Thoracic aorta (tissue), 2 donors: ENCODE measurements around the gene PARD3B. TPM values are rescaled to one million over a fixed set of nuclear protein-coding genes. Genes with fewer than 3 reads are reported as not detected.

Source experiments
- ATAC-seq: fragments of 150-250 bp; one replicate; pipeline ENCODE4 v1.8.0; 2017; ENCODE audit warnings: low read depth; ENCODE audit not compliant: insufficient number of reproducible peaks, low FRiP score
- DNase-seq: peaks from one replicate; pipeline ENCODE4 v3.0.0-alpha.2; 2020; ENCODE audit warnings: low spot score
- H3K27ac ChIP-seq, 2 donors: fragments of 200-600 bp; sonication (generic); 1 replicate in 1 of 2; 2 replicates in 1 of 2; pipeline ENCODE4 v1.5.1; 2016; ENCODE audit warnings: mild to moderate bottlenecking in 2 of 2, moderate library complexity in 2 of 2
- H3K27me3 ChIP-seq: fragments of 200-600 bp; sonication (generic); replicated peaks from 2 replicates; pipeline ENCODE4 v1.6.0; 2016; ENCODE audit warnings: mild to moderate bottlenecking; ENCODE audit not compliant: insufficient read depth
- H3K36me3 ChIP-seq: fragments of 200-600 bp; sonication (generic); one replicate; pipeline ENCODE4 v1.5.1; 2016
- H3K4me1 ChIP-seq, 2 donors: fragments of 200-600 bp; sonication (generic); 1 replicate in 1 of 2; 2 replicates in 1 of 2; pipeline versions ENCODE4 v1.5.1 to v1.6.0; 2016; ENCODE audit warnings: low read depth in 2 of 2, mild to moderate bottlenecking in 1 of 2; ENCODE audit not compliant: control insufficient read depth in 1 of 2
- H3K4me3 ChIP-seq: fragments of 200-600 bp; sonication (generic); 2 replicates; pipeline ENCODE4 v1.5.1; 2016; ENCODE audit warnings: mild to moderate bottlenecking
- H3K9me3 ChIP-seq: fragments of 200-600 bp; sonication (generic); 2 replicates; pipeline ENCODE4 v1.5.1; 2016
- CTCF ChIP-seq: fragments of 200-600 bp; sonication (generic); IDR thresholded peaks from one replicate; pipeline ENCODE4 v1.5.1; 2019; ENCODE audit warnings: antibody characterized with exemption
- total RNA-seq, 2 donors: library from RNA; depleted of rRNA; stranded (reverse); fragments of >200 nt; gene quantifications; one replicate each; pipeline versions ENCODE4 v1.1.0 to v1.2.3, GENCODE V29; 2016

PARD3B gene
- total RNA-seq, 2 donors from 2014 or later: 25.7 to 34.5 TPM

- no peak for TF ChIP-seq CTCF
- no peak for DNase-seq
- H3K27me3 ChIP-seq: no peaks in the 10 kb centered on the region
- ATAC-seq: no peak
- no peak overlapping the region for H3K27ac ChIP-seq
- no peaks in the 10 kb centered on the region for H3K4me1 ChIP-seq
- no peak overlapping the region for H3K4me3 ChIP-seq
- H3K36me3 ChIP-seq: peaks cover 3% of the 10 kb centered on the region
- no peaks in the 10 kb centered on the region for H3K9me3 ChIP-seq
Observed at GRCh38 chr2:205119136-205119535, 573.9 kb downstream of the PARD3B start.

GRCh38 chr2:205128726-205129125 lies 583.5 kb downstream of the PARD3B start:
- no peak for TF ChIP-seq CTCF
- Histone ChIP-seq H3K4me1 (no peaks in the 10 kb centered on the region), H3K27ac (no peak overlapping the region), H3K4me3 (no peak overlapping the region), H3K9me3 (no peaks in the 10 kb centered on the region), H3K27me3 (no peaks in the 10 kb centered on the region), H3K36me3 (no peaks in the 10 kb centered on the region)
- DNase-seq: no peak
- no peak for ATAC-seq

GRCh38 chr2:205129531-205129930 lies 584.3 kb downstream of the PARD3B start:
- H3K4me1 ChIP-seq: no peaks in the 10 kb centered on the region
- no peaks in the 10 kb centered on the region for H3K36me3 ChIP-seq
- TF ChIP-seq CTCF: no peak
- H3K9me3 ChIP-seq: no peaks in the 10 kb centered on the region
- ATAC-seq (no peak), DNase-seq (no peak)
- H3K27me3 ChIP-seq: no peaks in the 10 kb centered on the region
- H3K4me3 ChIP-seq: no peak overlapping the region
- H3K27ac ChIP-seq: no peak overlapping the region

GRCh38 chr2:205130111-205130829 lies 585.0 kb downstream of the PARD3B start:
- no peak overlapping the region for H3K4me3 ChIP-seq
- no peak for TF ChIP-seq CTCF
- no peaks in the 10 kb centered on the region for H3K4me1 ChIP-seq
- no peaks in the 10 kb centered on the region for H3K36me3 ChIP-seq
- DNase-seq (no peak), ATAC-seq (no peak)
- H3K27ac ChIP-seq: no peak overlapping the region
- no peaks in the 10 kb centered on the region for H3K27me3 ChIP-seq
- no peaks in the 10 kb centered on the region for H3K9me3 ChIP-seq

GRCh38 chr2:205133544-205133943 lies 588.3 kb downstream of the PARD3B start:
- no peak for TF ChIP-seq CTCF
- DNase-seq: no peak
- no peak overlapping the region for H3K27ac ChIP-seq
- no peaks in the 10 kb centered on the region for H3K9me3 ChIP-seq
- ATAC-seq: no peak
- no peaks in the 10 kb centered on the region for H3K36me3 ChIP-seq
- no peak overlapping the region for H3K4me3 ChIP-seq
- no peaks in the 10 kb centered on the region for H3K4me1 ChIP-seq
- no peaks in the 10 kb centered on the region for H3K27me3 ChIP-seq
